GM12892 (cell line): ENCODE results near the gene LMF1.

Source experiments
- POLR2A ChIP-seq: IDR thresholded peaks from 2 replicates; pipeline ENCODE4 v1.6.1; 2011; ENCODE audit warnings: low read depth, low read length, control low read depth
- POLR2AphosphoS5 ChIP-seq: IDR thresholded peaks from 2 replicates; pipeline ENCODE4 v1.6.1; 2011; ENCODE audit warnings: low read depth, low read length, control low read depth
- TAF1 ChIP-seq: IDR thresholded peaks from 2 replicates; pipeline ENCODE4 v1.6.1; 2011; ENCODE audit warnings: low read depth, mild to moderate bottlenecking, control low read depth, low read length, borderline replicate concordance

GRCh38 chr16:874366-875181, 96.2 kb downstream of the LMF1 start:
- TF ChIP-seq POLR2AphosphoS5 = no peak
- TF ChIP-seq TAF1 = no peak
- no peak for TF ChIP-seq POLR2A
